ENCODE measurements around the gene SCN4B.

SCN4B gene

GRCh38 chr11:118152552-118153471, at the start of gene SCN4B:
SCN4B (minus strand) TSS chr11:118152823; CDS start chr11:118152673, 150 bp downstream.
- peak; percentile 86 for ATAC-seq

More at GRCh38 chr11:118152552-118153471, at the start of gene SCN4B:
- TF ChIP-seq BACH2 (CRISPR knock-in tag; IDR thresholded peaks at IDR 0.05; ENCODE audit: borderline replicate concordance), result no peak
- TF ChIP-seq RARB (CRISPR knock-in tag; IDR thresholded peaks at IDR 0.05), result no peak
- no peak for TF ChIP-seq ZNF70 (CRISPR knock-in tag; IDR thresholded peaks at IDR 0.05)
- no peak for TF ChIP-seq POU6F1 (CRISPR knock-in tag; IDR thresholded peaks at IDR 0.05; ENCODE audit: borderline replicate concordance, low read depth)
- no peak for TF ChIP-seq ZC3H10 (CRISPR knock-in tag; IDR thresholded peaks at IDR 0.05)
- no peak for TF ChIP-seq CSRNP3 (CRISPR knock-in tag; IDR thresholded peaks at IDR 0.05)
- TF ChIP-seq ZNF8 (CRISPR knock-in tag; IDR thresholded peaks at IDR 0.05), result no peak
- no peak for TF ChIP-seq TCF4 (CRISPR knock-in tag; IDR thresholded peaks at IDR 0.05; ENCODE audit: borderline replicate concordance)
- no peak for TF ChIP-seq CSDC2 (CRISPR knock-in tag; IDR thresholded peaks at IDR 0.05)
- TF ChIP-seq CREB5 (CRISPR knock-in tag; IDR thresholded peaks at IDR 0.05; ENCODE audit: low read depth), result no peak
- TF ChIP-seq TSHZ2 (CRISPR knock-in tag; IDR thresholded peaks at IDR 0.05), result no peak
- no peak for TF ChIP-seq ISL1 (CRISPR knock-in tag; IDR thresholded peaks at IDR 0.05)
- no peak for TF ChIP-seq PATZ1 (CRISPR knock-in tag; IDR thresholded peaks at IDR 0.05; ENCODE audit: borderline replicate concordance)
- no peak for TF ChIP-seq SNAI2 (CRISPR knock-in tag; IDR thresholded peaks at IDR 0.05)
- TF ChIP-seq ZNF565 (CRISPR knock-in tag; conservative IDR thresholded peaks at IDR 0.05; ENCODE audit: low read depth), result no peak
- no peak for TF ChIP-seq OSR1 (CRISPR knock-in tag; IDR thresholded peaks at IDR 0.05)
- no peak for TF ChIP-seq PPARA (CRISPR knock-in tag; IDR thresholded peaks at IDR 0.05; ENCODE audit: borderline replicate concordance)
- no peak for TF ChIP-seq ZFP30 (CRISPR knock-in tag; IDR thresholded peaks at IDR 0.05)
- no peak for TF ChIP-seq ARNTL (CRISPR knock-in tag; IDR thresholded peaks at IDR 0.05; ENCODE audit: borderline replicate concordance, low read depth)

Data from SK-N-SH treated with all-trans-retinoic acid at 6 μM for 48 hours (cell line).